GM18907 (cell line): ENCODE results near the gene PKD2L1.
"Not testable (repeated sequence)": the region's sequence is repeated elsewhere in the genome, so short reads cannot be mapped to it uniquely, and the experiment has no call there.

Experiments used
- ATAC-seq: cut with Tn5 transposase; IDR thresholded peaks from one replicate; pipeline ENCODE4 v1.9.1; 2021; ENCODE audit warnings: mild to moderate bottlenecking, moderate library complexity; ENCODE audit not compliant: unreplicated experiment

PKD2L1 gene

GRCh38 chr10:100334762-100335161 is 4.7 kb upstream of the PKD2L1 start:
- ATAC-seq = no peak

GRCh38 chr10:100333661-100334440 is 3.8 kb upstream of the PKD2L1 start:
- no peak for ATAC-seq

GRCh38 chr10:100333106-100333505 is 3.1 kb upstream of the PKD2L1 start:
- no peak for ATAC-seq

- no peak for ATAC-seq
These were observed 1.8 kb downstream of the PKD2L1 start for GRCh38 chr10:100328198-100328597.

- ATAC-seq = no peak
These were observed 2.4 kb downstream of the PKD2L1 start for GRCh38 chr10:100327718-100328009.

GRCh38 chr10:100327007-100327717 is 2.9 kb downstream of the PKD2L1 start:
- peak; percentile 97 for ATAC-seq

GRCh38 chr10:100325158-100325557 is 4.9 kb downstream of the PKD2L1 start:
- no peak for ATAC-seq

GRCh38 chr10:100319707-100320402 is 10.2 kb downstream of the PKD2L1 start:
- ATAC-seq = no peak

- no peak for ATAC-seq
These were observed 11.8 kb downstream of the PKD2L1 start for GRCh38 chr10:100318207-100318606.

GRCh38 chr10:100315615-100316014 is 14.4 kb downstream of the PKD2L1 start:
- ATAC-seq = no peak

- ATAC-seq = no peak
These were observed 18.7 kb downstream of the PKD2L1 start for GRCh38 chr10:100311298-100311697.

GRCh38 chr10:100307684-100308083 is 22.3 kb downstream of the PKD2L1 start:
- ATAC-seq = no peak

GRCh38 chr10:100306861-100307260 is 23.2 kb downstream of the PKD2L1 start:
- no peak for ATAC-seq

GRCh38 chr10:100304414-100304813 is 25.6 kb downstream of the PKD2L1 start:
- no peak for ATAC-seq

- ATAC-seq = no peak
These were observed 26.2 kb downstream of the PKD2L1 start for GRCh38 chr10:100303724-100304319.

GRCh38 chr10:100301123-100301522 is 28.9 kb downstream of the PKD2L1 start:
- ATAC-seq = not testable (repeated sequence)

- ATAC-seq = no peak
These were observed 32.8 kb downstream of the PKD2L1 start for GRCh38 chr10:100297242-100297641.

GRCh38 chr10:100293066-100293465 is 37.0 kb downstream of the PKD2L1 start:
- no peak for ATAC-seq

- not testable (repeated sequence) for ATAC-seq
These were observed 37.7 kb downstream of the PKD2L1 start for GRCh38 chr10:100292300-100292699.

- no peak for ATAC-seq
These were observed 38.7 kb downstream of the PKD2L1 start for GRCh38 chr10:100291356-100291755.

- no peak for ATAC-seq
These were observed 40.4 kb downstream of the PKD2L1 start for GRCh38 chr10:100289641-100290040.
